Lung (tissue), 12 donors: Measurements from ENCODE around the gene NMT2. TPM values are rescaled to one million over a fixed set of nuclear protein-coding genes. Genes with fewer than 3 reads are reported as not detected.

Experiments used
- ATAC-seq: fragments of 200-7000 bp; cut with Tn5 transposase; one replicate; pipeline ENCODE4 v1.9.1; 2020; ENCODE audit warnings: moderate number of reproducible peaks; ENCODE audit not compliant: insufficient read depth, low FRiP score
- DNase-seq, 3 donors: peaks; one replicate each; pipeline ENCODE4 v3.0.0-alpha.2; 2013 to 2017
- H3K27ac ChIP-seq, 2 donors: one replicate each; pipeline ENCODE4 v1.5.1; 2013; ENCODE audit warnings: mild to moderate bottlenecking in 2 of 2, moderate library complexity in 2 of 2, control low read depth in 1 of 2, inconsistent platforms in 1 of 2, low read depth in 1 of 2, low read length in 1 of 2
- H3K27me3 ChIP-seq, 3 donors: one replicate each; pipeline ENCODE4 v1.5.1; 2013; ENCODE audit warnings: low read length in 2 of 3; ENCODE audit not compliant: control insufficient read depth in 3 of 3, insufficient read depth in 3 of 3
- H3K36me3 ChIP-seq, 4 donors: one replicate each; pipeline ENCODE4 v1.5.1; 2013; ENCODE audit warnings: low read length in 4 of 4, mild to moderate bottlenecking in 1 of 4, moderate library complexity in 1 of 4; ENCODE audit not compliant: control insufficient read depth in 4 of 4, insufficient read depth in 4 of 4
- H3K4me1 ChIP-seq, 5 donors: one replicate each; pipeline ENCODE4 v1.5.1; 2013; ENCODE audit warnings: low read length in 5 of 5, mild to moderate bottlenecking in 2 of 5, moderate library complexity in 1 of 5; ENCODE audit not compliant: control insufficient read depth in 5 of 5, insufficient read depth in 5 of 5
- H3K4me3 ChIP-seq: one replicate; pipeline ENCODE4 v1.5.1; 2013; ENCODE audit warnings: mild to moderate bottlenecking, control low read depth, moderate library complexity
- H3K9ac ChIP-seq, 2 donors: one replicate each; pipeline ENCODE4 v1.5.1; 2013; ENCODE audit warnings: low read length in 2 of 2, control low read depth in 1 of 2; ENCODE audit not compliant: insufficient read depth in 1 of 2
- H3K9me3 ChIP-seq, 4 donors: one replicate each; pipeline ENCODE4 v1.5.1; 2013; ENCODE audit warnings: low read length in 3 of 4, mild to moderate bottlenecking in 1 of 4, moderate library complexity in 1 of 4; ENCODE audit not compliant: control insufficient read depth in 4 of 4, insufficient read depth in 3 of 4
- WGBS, 2 donors: extraction: QIAGEN DNeasy Blood & Tissue Kit; methylation state at CpG; one replicate each; pipeline ENCODE4 v1.1.7; 2013; 5-methylcytosine and 5-hydroxymethylcytosine counted together
- polyA plus RNA-seq, 2 donors: library from polyadenylated mRNA; stranded (reverse); fragments of 200-250 nt; gene quantifications; one replicate each; pipeline ENCODE4 v1.2.1, GENCODE V29; 2013
- total RNA-seq, 2 donors: library from RNA; depleted of rRNA in 1 of 2; stranded (reverse); fragments of >200 nt in 1 of 2; gene quantifications; one replicate each; pipeline ENCODE4 v1.2.1, GENCODE V29; 2014 to 2021
- TF ChIP-seq, protein P1 (sequence below): IDR thresholded peaks from 2 replicates; pipeline ENCODE4 v1.5.1; 2012; ENCODE audit warnings: mild to moderate bottlenecking; ENCODE audit errors: control extremely low read depth, extremely low read depth
- donor health status: control.
- donor health status: control.
- donor health status: Bipolar disorder and iron deficiency.
- donor health status: healthy.
- donor health status: DM: yes; HTN: yes; CAD: no.

The NMT2 gene
- total and polyA plus RNA-seq, 4 donors: 3.5 to 20.0 (median 6.4) TPM

DNA sequence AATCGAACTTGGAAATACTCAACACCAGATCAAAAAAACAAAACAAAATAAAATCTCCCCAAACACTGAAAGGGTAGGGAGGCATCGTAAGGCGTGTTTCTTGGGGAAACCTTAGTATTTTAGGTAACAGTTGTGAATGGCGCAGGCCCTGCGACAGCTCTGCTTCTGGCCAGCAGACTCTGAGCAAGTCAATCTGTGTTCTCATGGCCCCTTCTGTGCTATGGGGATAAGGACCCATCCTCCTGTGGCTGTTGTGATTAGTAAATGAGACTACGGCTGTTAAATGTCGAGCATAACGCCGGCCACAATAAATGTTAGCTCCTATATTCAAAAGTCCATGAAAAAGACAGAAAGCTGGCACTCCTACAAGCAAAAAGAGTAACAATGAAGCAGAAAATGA is 44.3 kb downstream of the NMT2 start:
- H3K9me3 ChIP-seq: peaks cover 0 to 2% (median 0%) of the 10 kb centered on the region in 4 donors
- no peak overlapping the region for H3K4me3 ChIP-seq
- TF ChIP-seq, protein P1, sequence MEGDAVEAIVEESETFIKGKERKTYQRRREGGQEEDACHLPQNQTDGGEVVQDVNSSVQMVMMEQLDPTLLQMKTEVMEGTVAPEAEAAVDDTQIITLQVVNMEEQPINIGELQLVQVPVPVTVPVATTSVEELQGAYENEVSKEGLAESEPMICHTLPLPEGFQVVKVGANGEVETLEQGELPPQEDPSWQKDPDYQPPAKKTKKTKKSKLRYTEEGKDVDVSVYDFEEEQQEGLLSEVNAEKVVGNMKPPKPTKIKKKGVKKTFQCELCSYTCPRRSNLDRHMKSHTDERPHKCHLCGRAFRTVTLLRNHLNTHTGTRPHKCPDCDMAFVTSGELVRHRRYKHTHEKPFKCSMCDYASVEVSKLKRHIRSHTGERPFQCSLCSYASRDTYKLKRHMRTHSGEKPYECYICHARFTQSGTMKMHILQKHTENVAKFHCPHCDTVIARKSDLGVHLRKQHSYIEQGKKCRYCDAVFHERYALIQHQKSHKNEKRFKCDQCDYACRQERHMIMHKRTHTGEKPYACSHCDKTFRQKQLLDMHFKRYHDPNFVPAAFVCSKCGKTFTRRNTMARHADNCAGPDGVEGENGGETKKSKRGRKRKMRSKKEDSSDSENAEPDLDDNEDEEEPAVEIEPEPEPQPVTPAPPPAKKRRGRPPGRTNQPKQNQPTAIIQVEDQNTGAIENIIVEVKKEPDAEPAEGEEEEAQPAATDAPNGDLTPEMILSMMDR: no peak
- H3K27me3 ChIP-seq: no peaks in the 10 kb centered on the region
- ATAC-seq (no peak), DNase-seq (no peak)
- H3K27ac ChIP-seq: no peak overlapping the region
- 94 to 97% methylated on average over 9 of the region's 9 CpGs for WGBS, 2 donors
- H3K36me3 ChIP-seq: peaks cover 4 to 26% (median 17%) of the 10 kb centered on the region in 4 donors
- H3K9ac ChIP-seq: no peak overlapping the region
- H3K4me1 ChIP-seq: no peaks in the 10 kb centered on the region

DNA sequence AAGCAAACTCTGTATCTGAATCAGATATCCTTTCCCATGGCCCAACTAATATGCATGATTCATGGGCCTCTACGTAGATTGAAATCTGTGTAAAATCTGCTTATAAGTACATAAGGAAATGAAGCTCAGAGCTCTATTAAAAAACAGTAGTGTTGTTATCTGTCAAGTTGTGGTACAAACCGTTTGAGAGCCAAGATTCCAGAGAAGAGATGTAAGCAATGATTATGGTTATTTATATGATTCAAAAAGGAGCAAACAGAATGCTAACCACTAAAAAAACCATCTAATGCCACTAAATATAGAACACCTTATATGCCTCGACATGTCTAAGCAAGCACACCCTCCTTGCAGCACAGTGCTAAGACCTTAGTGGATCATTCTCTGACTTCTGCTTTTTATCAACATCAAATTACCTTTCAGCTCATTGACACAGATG is 44.7 kb downstream of the NMT2 start:
- peaks cover 4 to 30% (median 20%) of the 10 kb centered on the region in 4 donors for H3K36me3 ChIP-seq
- DNase-seq: peak in 1 of 3 donors; percentile 11
- H3K4me1 ChIP-seq: no peaks in the 10 kb centered on the region
- peaks cover 0 to 2% (median 0%) of the 10 kb centered on the region in 4 donors for H3K9me3 ChIP-seq
- no peak for ATAC-seq
- TF ChIP-seq, protein P1: no peak
- no peak overlapping the region for H3K4me3 ChIP-seq
- no peak overlapping the region for H3K27ac ChIP-seq
- no peak overlapping the region for H3K9ac ChIP-seq
- H3K27me3 ChIP-seq: no peaks in the 10 kb centered on the region
- WGBS, 2 donors: 60 to 79% methylated on average over 3 of the region's 3 CpGs

DNA sequence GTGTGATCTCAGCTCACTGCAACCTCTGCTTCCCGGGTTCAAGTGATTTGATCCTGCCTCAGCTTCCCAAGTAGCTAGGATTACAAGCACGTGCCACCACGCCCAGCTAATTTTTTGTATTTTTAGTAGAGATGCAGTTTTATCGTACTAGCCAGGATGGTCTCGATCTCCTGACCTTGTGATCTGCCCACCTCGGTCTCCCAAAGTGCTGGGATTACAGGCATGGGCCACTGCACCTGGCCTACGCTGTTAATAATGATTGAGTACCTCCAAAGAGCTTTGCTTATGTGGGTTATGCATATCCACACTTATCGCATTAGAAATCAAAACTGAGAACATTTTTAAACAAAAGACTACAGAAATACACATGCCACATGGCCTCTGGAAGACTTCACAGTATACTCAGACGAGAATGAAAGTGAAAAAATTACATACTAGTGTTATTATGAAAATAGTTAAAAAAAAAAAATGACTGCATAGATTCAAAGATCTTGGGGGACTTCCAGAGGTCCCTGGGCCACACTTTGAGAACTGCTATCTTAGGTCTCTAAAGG is 45.9 kb downstream of the NMT2 start:
- TF ChIP-seq, protein P1: no peak
- ATAC-seq (no peak), DNase-seq (no peak)
- Histone ChIP-seq H3K9me3 (peaks cover 0 to 2% (median 0%) of the 10 kb centered on the region in 4 donors), H3K4me1 (no peaks in the 10 kb centered on the region), H3K9ac (no peak overlapping the region), H3K27ac (no peak overlapping the region), H3K4me3 (no peak overlapping the region), H3K36me3 (peaks cover 4 to 33% (median 23%) of the 10 kb centered on the region in 4 donors), H3K27me3 (no peaks in the 10 kb centered on the region)
- WGBS, 2 donors: 93 to 94% methylated on average over 9 of the region's 9 CpGs

DNA sequence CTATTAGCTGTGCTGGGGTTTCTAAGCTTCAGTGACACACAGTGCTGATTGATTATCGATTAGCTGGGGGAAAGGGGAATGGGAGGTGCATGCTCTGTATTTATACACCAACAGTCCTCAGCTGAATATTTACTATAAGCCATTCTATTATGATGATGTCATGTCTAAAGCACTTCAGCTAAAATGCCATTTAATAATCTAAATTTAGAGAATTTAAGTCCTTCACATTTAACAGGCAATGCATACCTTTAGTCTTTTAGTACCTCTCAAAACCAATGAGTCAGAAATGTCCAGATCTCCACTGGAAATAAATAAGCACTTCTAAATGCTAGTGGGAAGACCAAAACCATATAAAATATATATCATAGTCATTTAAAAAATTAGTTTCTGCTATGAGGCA is 46.8 kb downstream of the NMT2 start:
- no peak overlapping the region for H3K27ac ChIP-seq
- WGBS, 2 donors: 92 to 95% methylated on average over 1 of the region's 1 CpG
- ATAC-seq (no peak), DNase-seq (no peak)
- H3K4me3 ChIP-seq: no peak overlapping the region
- TF ChIP-seq, protein P1: no peak
- peaks cover 4 to 38% (median 25%) of the 10 kb centered on the region in 4 donors for H3K36me3 ChIP-seq
- H3K27me3 ChIP-seq: no peaks in the 10 kb centered on the region
- H3K9ac ChIP-seq: no peak overlapping the region
- peaks cover 0 to 2% (median under 1%) of the 10 kb centered on the region in 4 donors for H3K9me3 ChIP-seq
- no peaks in the 10 kb centered on the region for H3K4me1 ChIP-seq
